ENCODE measurements around the gene PRDM16.

Gene PRDM16

GRCh38 chr1:3339856-3340255 lies 270.9 kb downstream of the PRDM16 start:
- no peak for DNase-seq (ENCODE audit: low spot score)

DNA sequence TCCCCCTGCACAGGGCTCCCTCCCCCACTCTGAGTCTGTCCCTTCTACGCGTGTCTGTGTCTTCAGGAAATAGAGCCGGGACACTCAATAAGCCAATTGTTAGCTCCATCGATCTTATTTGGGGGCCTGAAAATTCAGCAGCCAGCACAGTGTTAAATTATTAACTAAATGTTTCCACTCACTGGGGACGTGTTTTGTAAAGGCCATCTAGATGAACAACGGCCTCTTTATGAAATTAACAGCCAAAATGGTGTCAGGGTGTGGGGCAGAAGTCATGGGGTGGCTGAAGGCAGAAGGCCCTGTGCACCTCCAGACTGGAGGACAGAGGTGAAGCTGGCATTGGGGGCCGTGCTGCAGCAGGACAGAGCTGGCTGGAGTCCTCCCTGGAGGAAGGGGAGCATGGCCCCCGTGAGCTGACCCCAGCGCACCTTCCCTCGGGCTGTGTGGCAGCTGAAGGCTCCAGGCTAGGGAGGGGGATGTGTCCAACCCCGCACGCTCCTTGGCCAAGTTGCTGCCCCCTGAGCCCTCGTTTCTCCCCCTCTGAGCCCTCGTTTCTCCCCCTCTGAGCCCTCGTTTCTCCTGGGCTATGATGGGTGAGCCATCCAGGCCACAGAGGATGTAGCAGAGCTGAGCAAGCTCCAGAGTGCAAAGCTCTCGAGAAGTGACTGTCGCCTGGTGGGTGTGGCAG lies 271.7 kb downstream of the PRDM16 start:
- no peak for DNase-seq (ENCODE audit: low spot score)

DNA sequence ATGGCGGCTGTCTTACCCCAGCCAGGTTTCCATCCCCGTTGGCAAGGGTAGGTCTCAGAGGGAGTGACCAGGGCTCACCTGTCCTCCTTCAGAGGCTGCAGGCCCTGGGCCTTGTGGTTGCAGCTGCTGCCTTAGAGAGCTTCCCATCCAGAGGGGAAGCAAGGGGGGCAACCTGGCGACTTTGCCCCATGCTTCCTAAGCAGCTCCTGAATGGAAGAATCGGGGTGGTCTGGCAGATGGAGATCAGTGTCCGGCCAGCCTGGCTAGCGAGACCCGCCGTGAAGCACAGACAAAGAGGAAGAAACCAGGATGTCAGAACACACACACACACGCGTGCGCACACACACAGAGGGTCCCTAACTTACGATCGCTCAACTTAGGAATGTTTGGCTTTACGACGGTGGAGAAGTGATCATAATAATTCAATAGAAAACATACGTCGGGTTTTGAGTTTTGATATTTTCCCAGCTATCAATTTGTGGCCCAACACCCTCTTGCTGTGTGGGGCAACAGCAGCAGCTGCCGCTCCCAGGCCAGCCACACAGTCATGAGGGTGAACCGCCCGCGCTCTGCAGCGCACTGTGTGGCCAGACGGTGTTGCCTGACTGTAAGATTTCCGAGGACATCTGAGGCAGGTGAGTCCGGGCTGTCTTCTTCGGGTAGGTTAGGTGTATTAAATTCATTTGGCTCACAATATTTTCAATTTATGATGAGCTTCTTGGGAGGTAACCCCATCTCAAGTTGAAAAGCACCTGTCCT lies 272.4 kb downstream of the PRDM16 start:
- no peak for DNase-seq (ENCODE audit: low spot score)

- DNase-seq (ENCODE audit: low spot score) = no peak
These were observed 274.0 kb downstream of the PRDM16 start for GRCh38 chr1:3342960-3343359.

GRCh38 chr1:3344395-3344794 lies 275.4 kb downstream of the PRDM16 start:
- no peak for DNase-seq (ENCODE audit: low spot score)

GRCh38 chr1:3345792-3346191 lies 276.8 kb downstream of the PRDM16 start:
- no peak for DNase-seq (ENCODE audit: low spot score)

- DNase-seq (ENCODE audit: low spot score) = no peak
These were observed 277.5 kb downstream of the PRDM16 start for GRCh38 chr1:3346478-3346877.

GRCh38 chr1:3347257-3348020 lies 278.4 kb downstream of the PRDM16 start:
- DNase-seq (ENCODE audit: low spot score) = no peak

- no peak for DNase-seq (ENCODE audit: low spot score)
These were observed 279.3 kb downstream of the PRDM16 start for GRCh38 chr1:3348196-3348865.

DNA sequence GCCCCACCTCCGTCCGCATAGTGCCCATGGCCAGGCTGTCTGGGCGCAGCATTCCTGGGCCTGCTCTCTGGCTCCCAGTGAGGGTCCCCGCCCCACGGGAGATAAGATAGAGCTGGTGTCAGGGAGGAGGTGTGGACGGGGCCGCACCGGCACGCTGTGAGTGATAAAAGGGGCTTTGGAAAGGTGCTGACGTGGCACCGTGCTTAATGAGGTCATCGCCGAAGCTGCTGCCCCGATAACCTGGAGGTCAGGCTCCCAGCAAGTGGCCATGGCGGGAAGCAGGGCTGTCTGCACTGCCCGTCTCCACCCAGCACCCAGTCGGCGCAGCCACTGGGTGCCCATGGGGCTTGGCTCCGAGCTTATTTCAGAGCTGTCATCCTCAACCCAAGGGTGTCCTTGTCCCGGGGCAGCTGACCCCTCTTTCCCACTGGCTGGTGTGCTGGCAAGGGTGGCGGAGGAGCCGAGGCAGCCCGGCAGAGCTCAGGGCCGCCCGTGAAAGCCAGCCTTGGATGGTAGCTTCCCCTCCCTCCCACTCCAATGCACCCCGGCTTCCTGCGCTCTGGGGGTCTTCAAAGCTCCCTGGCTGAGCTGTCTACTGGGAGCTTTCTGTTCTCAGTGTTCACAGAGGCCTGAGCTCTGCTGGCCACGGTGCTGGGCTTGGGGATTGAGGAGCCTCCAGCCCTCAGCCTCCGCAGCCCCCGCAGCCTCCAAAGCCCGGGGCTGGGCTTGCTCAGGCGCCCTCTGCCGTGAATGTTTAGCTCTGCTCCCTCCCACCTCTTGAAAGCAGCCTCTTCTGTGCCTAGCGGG lies 280.4 kb downstream of the PRDM16 start:
- DNase-seq (ENCODE audit: low spot score) = no peak

GRCh38 chr1:3349968-3350299 lies 280.9 kb downstream of the PRDM16 start:
- DNase-seq (ENCODE audit: low spot score) = no peak

DNA sequence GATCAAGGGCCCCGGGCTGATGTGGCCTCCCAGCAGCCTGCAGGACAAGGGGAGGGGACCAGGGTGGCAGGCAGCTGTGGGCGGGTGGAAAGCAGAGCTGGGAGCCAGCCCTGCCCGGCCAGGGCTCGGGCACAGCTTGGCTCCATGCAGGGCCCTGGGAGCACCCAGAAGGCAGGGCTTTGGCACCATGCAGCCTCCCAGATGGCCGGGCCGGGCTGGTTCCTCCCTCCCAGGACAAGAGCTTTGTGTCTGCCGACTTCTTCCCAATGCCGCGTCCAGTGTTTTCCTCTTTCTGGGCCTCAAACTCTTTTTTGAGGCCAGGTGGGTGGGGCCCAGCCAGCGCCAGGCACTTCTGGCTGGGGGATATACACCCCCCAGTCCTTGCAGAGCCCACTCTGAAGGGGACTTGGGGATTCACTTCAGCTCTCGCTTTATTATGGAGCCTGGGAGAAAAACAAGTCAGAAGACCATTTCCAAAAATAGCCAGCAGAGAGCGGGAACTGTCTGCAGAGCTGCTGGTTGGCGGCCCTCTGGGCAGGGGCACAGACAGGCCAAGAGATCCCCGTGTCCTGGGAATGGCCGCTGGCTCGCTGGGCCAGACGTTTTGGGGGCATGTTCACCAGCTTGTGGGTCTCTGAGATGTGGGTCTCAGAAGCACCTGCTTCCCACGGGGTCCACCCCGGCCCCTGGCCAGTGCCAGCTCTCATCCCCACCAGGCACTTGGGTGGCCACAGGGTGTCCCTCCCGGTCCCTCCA lies 281.7 kb downstream of the PRDM16 start:
- DNase-seq (ENCODE audit: low spot score) = no peak

GRCh38 chr1:3351449-3352298 lies 282.7 kb downstream of the PRDM16 start:
- no peak for DNase-seq (ENCODE audit: low spot score)

GRCh38 chr1:3352299-3352951 lies 283.4 kb downstream of the PRDM16 start:
- DNase-seq (ENCODE audit: low spot score) = no peak

GRCh38 chr1:3352952-3353331 lies 283.9 kb downstream of the PRDM16 start:
- DNase-seq (ENCODE audit: low spot score) = no peak

- DNase-seq (ENCODE audit: low spot score) = no peak
These were observed 284.9 kb downstream of the PRDM16 start for GRCh38 chr1:3353876-3354275.

DNA sequence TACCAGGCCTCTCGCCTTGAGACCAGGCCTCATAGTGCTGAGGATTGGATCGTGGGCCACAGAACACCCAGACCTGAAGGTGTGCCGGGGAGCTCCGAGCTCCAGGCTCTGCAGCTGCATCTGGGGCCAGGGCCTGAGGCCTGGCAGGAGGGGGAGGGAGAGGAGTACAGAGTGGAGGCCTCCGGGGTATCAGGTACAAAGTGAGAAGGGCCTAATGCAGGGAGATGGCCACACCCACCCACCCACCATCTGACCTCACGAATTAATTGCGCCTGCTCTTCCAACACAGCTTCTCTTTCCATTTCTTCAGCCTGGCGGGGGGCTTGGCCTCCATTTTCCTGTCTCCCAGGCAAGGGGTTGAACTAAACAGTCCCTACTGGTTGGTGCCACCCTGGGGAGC lies 286.1 kb downstream of the PRDM16 start:
- no peak for DNase-seq (ENCODE audit: low spot score)

DNA sequence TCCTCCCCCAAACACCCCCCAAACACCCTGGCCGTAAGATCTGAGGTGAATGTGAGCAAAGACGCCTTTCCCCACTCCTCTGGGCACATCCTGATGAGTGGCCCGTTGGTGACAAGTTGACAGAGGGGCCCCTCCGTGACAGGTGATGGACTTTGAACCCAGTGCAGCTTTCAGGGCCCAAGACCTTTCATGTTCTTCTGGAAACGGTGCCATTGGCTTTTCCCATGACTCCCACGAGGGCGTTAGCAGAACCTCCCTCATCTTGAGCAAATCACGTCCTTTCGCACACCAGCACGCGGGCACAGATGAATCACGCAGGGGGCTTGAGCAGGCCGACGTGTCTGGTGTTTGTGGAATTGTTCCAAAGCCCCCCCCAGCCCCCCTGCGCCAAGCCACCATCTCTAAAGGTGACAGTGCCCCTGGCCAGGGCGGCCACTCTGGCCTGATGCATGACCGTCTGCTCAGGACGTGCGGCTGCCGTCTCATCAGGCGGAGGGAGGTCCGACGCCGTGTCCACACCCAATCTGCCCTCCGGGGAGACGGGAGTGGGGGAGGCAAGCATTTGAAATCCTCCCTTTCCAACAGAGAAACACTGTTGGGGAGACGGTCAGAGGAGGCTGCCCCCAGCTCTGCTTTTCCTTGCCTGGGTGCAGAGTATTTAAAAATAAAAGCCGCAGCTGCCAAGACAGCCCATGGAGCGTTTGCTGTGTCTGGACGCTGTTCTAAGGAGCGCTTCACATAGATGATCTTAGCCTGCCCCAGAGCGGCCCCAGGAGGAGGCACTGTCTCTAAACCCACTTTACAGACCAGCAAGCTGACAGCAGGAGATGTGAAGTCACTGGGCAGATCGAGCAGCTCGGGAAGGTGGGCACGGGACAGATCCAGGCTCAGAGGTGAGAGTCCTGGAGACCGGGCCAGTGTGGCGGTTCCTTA lies 287.2 kb downstream of the PRDM16 start:
- no peak for DNase-seq (ENCODE audit: low spot score)
